ENCODE results near the gene ARPC1B. TPM values are rescaled to one million over a fixed set of nuclear protein-coding genes. Genes with fewer than 3 reads are reported as not detected.
"Not testable (repeated sequence)": the region's sequence is repeated elsewhere in the genome, so short reads cannot be mapped to it uniquely, and the experiment has no call there.

Gene ARPC1B
- polyA plus RNA-seq, 6 donors from 2014 or later: 434 to 595 (median 483) TPM

- peaks cover 5 to 19% of the 10 kb centered on the region in 2 donors for H3K36me3 Mint-ChIP-seq
- ATAC-seq (ENCODE audit: low read depth in 2 of 2): no peak
- no peaks in the 10 kb centered on the region for H3K9me3 Mint-ChIP-seq
- DNase-seq: no peak
- H3K4me3 Mint-ChIP-seq: peak overlapping the region; percentile 23 to 100 (median 96)
- no peaks in the 10 kb centered on the region for H3K27me3 Mint-ChIP-seq
- peak overlapping the region in 4 of 6 donors; percentile 29 to 96 (median 60) for H3K27ac Mint-ChIP-seq
- H3K4me1 Mint-ChIP-seq: peaks cover 26 to 42% (median 38%) of the 10 kb centered on the region in 3 donors
These were observed 36.1 kb downstream of the ARPC1B start for GRCh38 chr7:99410635-99411034.

GRCh38 chr7:99415513-99416127 lies 41.1 kb downstream of the ARPC1B start:
- ATAC-seq (ENCODE audit: low read depth in 2 of 2); H3K4me3 Mint-ChIP-seq; H3K4me1 Mint-ChIP-seq; DNase-seq; H3K27me3 Mint-ChIP-seq; H3K9me3 Mint-ChIP-seq: not testable (repeated sequence)
- H3K36me3 Mint-ChIP-seq: peaks cover 4 to 20% of the 10 kb centered on the region in 2 donors
- peak overlapping the region in 1 of 6 donors; percentile 32 for H3K27ac Mint-ChIP-seq

- DNase-seq (no peak), ATAC-seq (ENCODE audit: low read depth in 2 of 2) (no peak)
- peaks cover 4 to 17% of the 10 kb centered on the region in 2 donors for H3K36me3 Mint-ChIP-seq
- H3K27ac Mint-ChIP-seq: peak overlapping the region in 2 of 6 donors; percentile 6 to 77
- no peaks in the 10 kb centered on the region for H3K27me3 Mint-ChIP-seq
- H3K4me1 Mint-ChIP-seq: peaks cover 0 to 6% (median 0%) of the 10 kb centered on the region in 3 donors
- H3K9me3 Mint-ChIP-seq: no peaks in the 10 kb centered on the region
- H3K4me3 Mint-ChIP-seq: peak overlapping the region in 1 of 8 donors; percentile 5
These were observed 43.7 kb downstream of the ARPC1B start for GRCh38 chr7:99418260-99418659.

- no peaks in the 10 kb centered on the region for H3K9me3 Mint-ChIP-seq
- no peaks in the 10 kb centered on the region for H3K27me3 Mint-ChIP-seq
- DNase-seq (no peak), ATAC-seq (ENCODE audit: low read depth in 2 of 2) (no peak)
- no peak overlapping the region for H3K4me3 Mint-ChIP-seq
- H3K27ac Mint-ChIP-seq: peak overlapping the region in 2 of 6 donors; percentile 75 to 88
- H3K4me1 Mint-ChIP-seq: peaks cover 0 to 6% (median 0%) of the 10 kb centered on the region in 3 donors
- peaks cover 4 to 17% of the 10 kb centered on the region in 2 donors for H3K36me3 Mint-ChIP-seq
These were observed 44.9 kb downstream of the ARPC1B start for GRCh38 chr7:99419323-99420021.

- ATAC-seq (ENCODE audit: low read depth in 2 of 2) (no peak), DNase-seq (no peak)
- peaks cover 4 to 9% of the 10 kb centered on the region in 2 donors for H3K36me3 Mint-ChIP-seq
- no peaks in the 10 kb centered on the region for H3K27me3 Mint-ChIP-seq
- peaks cover 0 to 1% (median 0%) of the 10 kb centered on the region in 3 donors for H3K4me1 Mint-ChIP-seq
- H3K4me3 Mint-ChIP-seq: peak overlapping the region in 1 of 8 donors; percentile 3
- H3K9me3 Mint-ChIP-seq: no peaks in the 10 kb centered on the region
- H3K27ac Mint-ChIP-seq: peak overlapping the region in 2 of 6 donors; percentile 57 to 87
These were observed 45.7 kb downstream of the ARPC1B start for GRCh38 chr7:99420213-99420612.

GRCh38 chr7:99420986-99421385 lies 46.5 kb downstream of the ARPC1B start:
- no peak overlapping the region for H3K4me3 Mint-ChIP-seq
- H3K4me1 Mint-ChIP-seq: no peaks in the 10 kb centered on the region
- no peaks in the 10 kb centered on the region for H3K27me3 Mint-ChIP-seq
- DNase-seq (no peak), ATAC-seq (ENCODE audit: low read depth in 2 of 2) (no peak)
- H3K36me3 Mint-ChIP-seq: peaks cover 2 to 4% of the 10 kb centered on the region in 2 donors
- no peaks in the 10 kb centered on the region for H3K9me3 Mint-ChIP-seq
- H3K27ac Mint-ChIP-seq: no peak overlapping the region

- ATAC-seq (ENCODE audit: low read depth in 2 of 2): no peak
- H3K4me3 Mint-ChIP-seq: no peak overlapping the region
- no peaks in the 10 kb centered on the region for H3K27me3 Mint-ChIP-seq
- no peak for DNase-seq
- peak overlapping the region in 2 of 6 donors; percentile 25 to 59 for H3K27ac Mint-ChIP-seq
- H3K4me1 Mint-ChIP-seq: no peaks in the 10 kb centered on the region
- no peaks in the 10 kb centered on the region for H3K9me3 Mint-ChIP-seq
- no peaks in the 10 kb centered on the region for H3K36me3 Mint-ChIP-seq
These were observed 47.7 kb downstream of the ARPC1B start for GRCh38 chr7:99422186-99422585.

- DNase-seq: no peak
- Mint-ChIP-seq H3K27me3 (no peaks in the 10 kb centered on the region), H3K9me3 (no peaks in the 10 kb centered on the region), H3K36me3 (no peaks in the 10 kb centered on the region), H3K4me1 (no peaks in the 10 kb centered on the region), H3K27ac (peak overlapping the region in 1 of 6 donors; percentile 59), H3K4me3 (no peak overlapping the region)
- ATAC-seq (ENCODE audit: low read depth in 2 of 2): no peak
These were observed 48.1 kb downstream of the ARPC1B start for GRCh38 chr7:99422625-99423024.

GRCh38 chr7:99424932-99425730 lies 50.6 kb downstream of the ARPC1B start:
- DNase-seq: no peak
- no peak overlapping the region for H3K4me3 Mint-ChIP-seq
- no peaks in the 10 kb centered on the region for H3K36me3 Mint-ChIP-seq
- peak overlapping the region in 1 of 6 donors; percentile 24 for H3K27ac Mint-ChIP-seq
- ATAC-seq (ENCODE audit: low read depth in 2 of 2): no peak
- no peaks in the 10 kb centered on the region for H3K27me3 Mint-ChIP-seq
- H3K9me3 Mint-ChIP-seq: no peaks in the 10 kb centered on the region
- no peaks in the 10 kb centered on the region for H3K4me1 Mint-ChIP-seq

- H3K4me1 Mint-ChIP-seq: peaks cover 0 to 5% (median 0%) of the 10 kb centered on the region in 3 donors
- no peak for ATAC-seq (ENCODE audit: low read depth in 2 of 2)
- no peaks in the 10 kb centered on the region for H3K9me3 Mint-ChIP-seq
- no peak overlapping the region for H3K4me3 Mint-ChIP-seq
- DNase-seq: no peak
- H3K27ac Mint-ChIP-seq: no peak overlapping the region
- no peaks in the 10 kb centered on the region for H3K36me3 Mint-ChIP-seq
- no peaks in the 10 kb centered on the region for H3K27me3 Mint-ChIP-seq
These were observed 54.5 kb downstream of the ARPC1B start for GRCh38 chr7:99428972-99429566.

GRCh38 chr7:99429756-99430155 lies 55.2 kb downstream of the ARPC1B start:
- no peaks in the 10 kb centered on the region for H3K36me3 Mint-ChIP-seq
- H3K4me3 Mint-ChIP-seq: no peak overlapping the region
- DNase-seq: no peak
- H3K27me3 Mint-ChIP-seq: no peaks in the 10 kb centered on the region
- H3K4me1 Mint-ChIP-seq: peaks cover 0 to 5% (median 0%) of the 10 kb centered on the region in 3 donors
- H3K27ac Mint-ChIP-seq: no peak overlapping the region
- H3K9me3 Mint-ChIP-seq: no peaks in the 10 kb centered on the region
- no peak for ATAC-seq (ENCODE audit: low read depth in 2 of 2)

- not testable (repeated sequence) for H3K9me3 Mint-ChIP-seq; ATAC-seq (ENCODE audit: low read depth in 2 of 2); H3K4me3 Mint-ChIP-seq; H3K27me3 Mint-ChIP-seq; DNase-seq; H3K36me3 Mint-ChIP-seq; H3K4me1 Mint-ChIP-seq
- peak overlapping the region in 1 of 6 donors; percentile 44 for H3K27ac Mint-ChIP-seq
These were observed 57.4 kb downstream of the ARPC1B start for GRCh38 chr7:99431756-99432540.

- Mint-ChIP-seq H3K27me3 (no peaks in the 10 kb centered on the region), H3K4me1 (peaks cover 0 to 14% (median 12%) of the 10 kb centered on the region in 3 donors), H3K36me3 (no peaks in the 10 kb centered on the region), H3K4me3 (no peak overlapping the region), H3K9me3 (no peaks in the 10 kb centered on the region), H3K27ac (no peak overlapping the region)
- no peak for ATAC-seq (ENCODE audit: low read depth in 2 of 2)
- no peak for DNase-seq
These were observed 58.6 kb downstream of the ARPC1B start for GRCh38 chr7:99433158-99433557.
